ENCODE data around the gene CFAP77. TPM values are rescaled to one million over a fixed set of nuclear protein-coding genes. Genes with fewer than 3 reads are reported as not detected.

The CFAP77 gene
- total RNA-seq, 4 donors from 2014 or later = 0.66 TPM; not detected in 3

- TF ChIP-seq POLR2A (IDR thresholded peaks at IDR 0.05) (no peak), CTCF (IDR thresholded peaks at IDR 0.05) (no peak), EP300 (IDR thresholded peaks at IDR 0.05) (no peak)
- Histone ChIP-seq H3K4me3 (no peak overlapping the region), H3K27me3 (no peaks in the 10 kb centered on the region), H3K4me1 (no peaks in the 10 kb centered on the region), H3K27ac (no peak overlapping the region), H3K9me3 (no peaks in the 10 kb centered on the region), H3K36me3 (peaks cover 4 to 100% (median 17%) of the 10 kb centered on the region in 3 donors)
- 73 to 78% methylated on average over 9 of the region's 9 CpGs for WGBS, 2 donors
- DNase-seq (ENCODE audit: low spot score in 2 of 2) = no peak
These were observed 199.2 kb downstream of the CFAP77 start for GRCh38 chr9:132609184-132609583.

DNA sequence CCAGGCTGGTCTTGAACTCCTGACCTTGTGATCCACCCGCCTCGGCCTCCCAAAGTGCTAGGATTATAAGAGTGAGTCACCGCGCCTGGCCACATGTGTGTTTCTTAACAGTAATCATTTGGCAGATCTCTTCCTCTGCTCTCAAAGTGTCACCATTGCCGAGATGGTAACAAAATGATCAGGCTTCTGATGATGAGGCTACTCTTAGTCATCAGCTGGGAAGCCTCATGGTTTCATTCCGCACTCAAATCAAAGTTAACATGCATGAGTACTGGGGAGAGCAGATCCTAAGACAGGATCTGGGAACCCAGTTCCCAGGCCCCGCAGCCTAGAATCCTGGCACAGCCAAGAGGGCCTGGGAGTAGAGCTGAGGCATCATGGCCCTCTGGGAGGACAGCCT, 199.8 kb downstream of the CFAP77 start:
- no peaks in the 10 kb centered on the region for H3K9me3 ChIP-seq
- DNase-seq (ENCODE audit: low spot score in 2 of 2) = no peak
- WGBS, 2 donors = 82 to 87% methylated on average over 7 of the region's 7 CpGs
- H3K36me3 ChIP-seq = peaks cover 4 to 100% (median 21%) of the 10 kb centered on the region in 3 donors
- no peak overlapping the region for H3K27ac ChIP-seq
- H3K27me3 ChIP-seq = no peaks in the 10 kb centered on the region
- no peak overlapping the region for H3K4me3 ChIP-seq
- TF ChIP-seq CTCF (IDR thresholded peaks at IDR 0.05) = no peak
- no peak for TF ChIP-seq EP300 (IDR thresholded peaks at IDR 0.05)
- no peak for TF ChIP-seq POLR2A (IDR thresholded peaks at IDR 0.05)
- no peaks in the 10 kb centered on the region for H3K4me1 ChIP-seq

DNA sequence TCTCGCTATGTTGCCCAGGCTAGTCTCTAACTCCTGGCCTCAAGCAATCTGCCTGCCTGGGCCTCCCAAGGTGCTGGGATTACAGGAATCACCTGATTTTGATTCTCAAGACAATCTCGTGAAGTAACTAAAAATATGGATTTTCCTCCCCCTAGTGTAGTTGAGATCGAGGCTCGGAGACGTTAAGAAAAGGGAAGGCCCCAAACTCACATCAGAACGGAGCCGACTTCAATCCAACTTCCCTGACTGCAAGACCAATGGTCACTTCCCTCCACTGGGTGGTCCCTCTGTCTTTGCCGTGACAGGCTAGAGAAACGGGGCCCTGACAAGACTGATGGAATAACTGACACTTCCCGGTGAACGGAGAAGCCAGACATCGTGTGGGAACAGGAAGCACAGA, 200.7 kb downstream of the CFAP77 start:
- no peak overlapping the region for H3K27ac ChIP-seq
- H3K9me3 ChIP-seq = no peaks in the 10 kb centered on the region
- no peaks in the 10 kb centered on the region for H3K27me3 ChIP-seq
- DNase-seq (ENCODE audit: low spot score in 2 of 2) = no peak
- no peak for TF ChIP-seq EP300 (IDR thresholded peaks at IDR 0.05)
- no peak for TF ChIP-seq POLR2A (IDR thresholded peaks at IDR 0.05)
- no peak for TF ChIP-seq CTCF (IDR thresholded peaks at IDR 0.05)
- H3K4me1 ChIP-seq = no peaks in the 10 kb centered on the region
- H3K36me3 ChIP-seq = peaks cover 4 to 100% (median 21%) of the 10 kb centered on the region in 3 donors
- 83 to 90% methylated on average over 12 of the region's 12 CpGs for WGBS, 2 donors
- no peak overlapping the region for H3K4me3 ChIP-seq

- H3K4me3 ChIP-seq = no peak overlapping the region
- no peak for TF ChIP-seq CTCF (IDR thresholded peaks at IDR 0.05)
- TF ChIP-seq POLR2A (IDR thresholded peaks at IDR 0.05) = no peak
- TF ChIP-seq EP300 (IDR thresholded peaks at IDR 0.05) = no peak
- H3K4me1 ChIP-seq = no peaks in the 10 kb centered on the region
- WGBS, 2 donors = 81 to 89% methylated on average over 6 of the region's 6 CpGs
- no peak for DNase-seq (ENCODE audit: low spot score in 2 of 2)
- H3K36me3 ChIP-seq = peaks cover 4 to 100% (median 18%) of the 10 kb centered on the region in 3 donors
- no peaks in the 10 kb centered on the region for H3K9me3 ChIP-seq
- H3K27ac ChIP-seq = no peak overlapping the region
- no peaks in the 10 kb centered on the region for H3K27me3 ChIP-seq
These were observed 204.3 kb downstream of the CFAP77 start for GRCh38 chr9:132614324-132614723.

- no peaks in the 10 kb centered on the region for H3K27me3 ChIP-seq
- H3K36me3 ChIP-seq = peaks cover 4 to 95% (median 13%) of the 10 kb centered on the region in 3 donors
- H3K4me1 ChIP-seq = no peaks in the 10 kb centered on the region
- no peak overlapping the region for H3K4me3 ChIP-seq
- DNase-seq (ENCODE audit: low spot score in 2 of 2) = no peak
- TF ChIP-seq POLR2A (IDR thresholded peaks at IDR 0.05) (no peak), EP300 (IDR thresholded peaks at IDR 0.05) (no peak), CTCF (IDR thresholded peaks at IDR 0.05) (no peak)
- H3K9me3 ChIP-seq = no peaks in the 10 kb centered on the region
- 77% methylated on average over 2 of the region's 2 CpGs for WGBS, 2 donors
- H3K27ac ChIP-seq = no peak overlapping the region
These were observed 205.8 kb downstream of the CFAP77 start for GRCh38 chr9:132615774-132616173.
